NT2/D1 (cell line): Measurements from ENCODE around the gene FADS2.

Source experiments
- SUZ12 ChIP-seq: IDR thresholded peaks from 2 replicates; pipeline ENCODE4 v1.6.1; 2011; ENCODE audit not compliant: insufficient read length, insufficient read depth; ENCODE audit errors: extremely low read depth
- YY1 ChIP-seq: IDR thresholded peaks from 2 replicates; pipeline ENCODE4 v1.6.1; 2011; ENCODE audit not compliant: insufficient read length, insufficient read depth
- ZNF274 ChIP-seq: IDR thresholded peaks from 2 replicates; pipeline ENCODE4 v1.6.1; 2011; ENCODE audit warnings: mild to moderate bottlenecking, low read depth, low read length

DNA sequence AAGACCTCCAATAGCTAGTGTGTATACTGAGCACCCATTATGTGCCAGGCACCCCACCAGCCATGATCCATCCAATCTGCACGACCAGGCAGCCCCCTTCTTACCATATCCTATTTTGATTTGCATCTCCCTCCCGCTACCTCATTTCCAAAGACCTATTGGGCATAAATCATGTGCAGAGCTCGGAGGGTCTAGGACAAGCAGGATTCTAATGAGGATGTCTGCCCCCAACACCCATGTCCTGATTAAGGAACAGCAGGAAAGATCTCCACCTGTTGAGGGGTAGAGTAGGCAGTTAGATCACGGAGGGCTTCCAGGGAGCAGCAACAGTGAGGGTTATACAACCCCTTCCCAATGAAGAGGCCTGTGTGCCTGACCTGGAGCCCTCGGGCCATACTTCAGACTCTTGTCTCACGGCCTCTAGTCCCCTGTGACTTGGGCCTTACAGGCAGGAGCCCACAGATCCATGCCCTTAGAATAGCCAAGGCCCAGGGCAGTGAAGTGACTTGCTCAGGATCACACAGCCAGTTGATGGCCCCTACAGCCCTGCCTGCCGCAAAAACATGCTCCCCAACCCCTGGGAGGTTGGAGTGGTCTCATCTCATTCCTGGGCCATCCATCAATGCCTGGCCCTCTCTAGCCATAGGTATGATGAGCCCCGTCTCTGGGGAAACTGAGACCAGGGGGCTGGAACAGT is 85.7 kb downstream of the FADS2 start:
- TF ChIP-seq ZNF274 (no peak), YY1 (no peak), SUZ12 (no peak)
